Stimulated activated CD4-positive, alpha-beta T cell treated with anti-CD3 and anti-CD28 coated beads, Interleukin-12 subunit alpha, Interleukin-12 subunit beta, amount 100 ng/mL, for 4 hours (primary cell): ENCODE results near the gene AFF1.

ENCODE experiments used
- DNase-seq: peaks from one replicate; pipeline ENCODE4 v3.0.0-alpha.2; 2020

AFF1 gene

GRCh38 chr4:86919561-86920223, 15.1 kb upstream of the AFF1 start:
- DNase-seq: no peak

GRCh38 chr4:86921608-86922252, 13.1 kb upstream of the AFF1 start:
- no peak for DNase-seq

GRCh38 chr4:86924811-86925210, 10.0 kb upstream of the AFF1 start:
- DNase-seq: no peak

GRCh38 chr4:86926435-86927086, 8.2 kb upstream of the AFF1 start:
- DNase-seq: no peak

GRCh38 chr4:86927843-86928395, 6.9 kb upstream of the AFF1 start:
- DNase-seq: no peak

GRCh38 chr4:86928400-86929255, 6.2 kb upstream of the AFF1 start:
- no peak for DNase-seq

GRCh38 chr4:86934147-86934770, 552 bp upstream of the AFF1 start:
- no peak for DNase-seq

GRCh38 chr4:86935566-86935852, 698 bp downstream of the AFF1 start:
- DNase-seq: peak; percentile 28

- peak; percentile 57 for DNase-seq
Observed at GRCh38 chr4:86935853-86936733, 1.3 kb downstream of the AFF1 start.

GRCh38 chr4:86938771-86939520, 4.1 kb downstream of the AFF1 start:
- no peak for DNase-seq

- no peak for DNase-seq
Observed at GRCh38 chr4:86939729-86940575, 5.1 kb downstream of the AFF1 start.

- no peak for DNase-seq
Observed at GRCh38 chr4:86940920-86941460, 6.2 kb downstream of the AFF1 start.

GRCh38 chr4:86942185-86942666, 7.4 kb downstream of the AFF1 start:
- DNase-seq: no peak

GRCh38 chr4:86944964-86945781, 10.4 kb downstream of the AFF1 start:
- DNase-seq: no peak

- DNase-seq: no peak
Observed at GRCh38 chr4:86946868-86947500, 12.2 kb downstream of the AFF1 start.

- no peak for DNase-seq
Observed at GRCh38 chr4:86947501-86948120, 12.8 kb downstream of the AFF1 start.

- DNase-seq: no peak
Observed at GRCh38 chr4:86948276-86948675, 13.5 kb downstream of the AFF1 start.
